Panc1 (cell line): ENCODE data around the gene PPP1R14B.

Experiments
- POLR2AphosphoS5 ChIP-seq: IDR thresholded peaks from 2 replicates; pipeline ENCODE4 v1.6.1; 2012; ENCODE audit warnings: mild to moderate bottlenecking, low read depth, low read length, moderate library complexity
- TCF7L2 ChIP-seq: IDR thresholded peaks from 2 replicates; pipeline ENCODE4 v1.6.1; 2011; ENCODE audit warnings: mild to moderate bottlenecking, low read depth, low read length, inconsistent platforms
- TF ChIP-seq, protein P1 (sequence below): fragments of 450-650 bp; IDR thresholded peaks from 2 replicates; pipeline ENCODE4 v1.5.1; 2017; ENCODE audit warnings: mild to moderate bottlenecking

GRCh38 chr11:64219755-64220154 lies 27.0 kb downstream of the PPP1R14B start:
- TF ChIP-seq POLR2AphosphoS5 (no peak), TCF7L2 (no peak)
- TF ChIP-seq, protein P1, sequence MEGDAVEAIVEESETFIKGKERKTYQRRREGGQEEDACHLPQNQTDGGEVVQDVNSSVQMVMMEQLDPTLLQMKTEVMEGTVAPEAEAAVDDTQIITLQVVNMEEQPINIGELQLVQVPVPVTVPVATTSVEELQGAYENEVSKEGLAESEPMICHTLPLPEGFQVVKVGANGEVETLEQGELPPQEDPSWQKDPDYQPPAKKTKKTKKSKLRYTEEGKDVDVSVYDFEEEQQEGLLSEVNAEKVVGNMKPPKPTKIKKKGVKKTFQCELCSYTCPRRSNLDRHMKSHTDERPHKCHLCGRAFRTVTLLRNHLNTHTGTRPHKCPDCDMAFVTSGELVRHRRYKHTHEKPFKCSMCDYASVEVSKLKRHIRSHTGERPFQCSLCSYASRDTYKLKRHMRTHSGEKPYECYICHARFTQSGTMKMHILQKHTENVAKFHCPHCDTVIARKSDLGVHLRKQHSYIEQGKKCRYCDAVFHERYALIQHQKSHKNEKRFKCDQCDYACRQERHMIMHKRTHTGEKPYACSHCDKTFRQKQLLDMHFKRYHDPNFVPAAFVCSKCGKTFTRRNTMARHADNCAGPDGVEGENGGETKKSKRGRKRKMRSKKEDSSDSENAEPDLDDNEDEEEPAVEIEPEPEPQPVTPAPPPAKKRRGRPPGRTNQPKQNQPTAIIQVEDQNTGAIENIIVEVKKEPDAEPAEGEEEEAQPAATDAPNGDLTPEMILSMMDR = no peak
